ENCODE results near the gene HRAS. TPM values are rescaled to one million over a fixed set of nuclear protein-coding genes. Genes with fewer than 3 reads are reported as not detected.

The HRAS gene
- total RNA-seq: 10 to 100 TPM; 33.6 to 83.5 TPM

- Mint-ChIP-seq H3K27ac (peak within 1 kb of the TSS; percentile 75 to 81), H3K9me3 (no peaks in the 10 kb centered on the region), H3K4me3 (peak within 1 kb of the TSS; percentile 91), H3K4me1 (ENCODE audit: low read depth in 2 of 2) (peaks cover 5 to 10% of the 10 kb centered on the region in 2 donors), H3K36me3 (no peaks in the 10 kb centered on the region), H3K27me3 (no peaks in the 10 kb centered on the region)
- peak; percentile 93 to 96 for ATAC-seq
- DNase-seq (ENCODE audit: low spot score): peak; percentile 98
Observed at GRCh38 chr11:535519-536454, at the start of gene HRAS. Gene HRAS (minus strand): TSS chr11:535576.

GRCh38 chr11:584287-584686 lies 48.9 kb upstream of the HRAS start:
- Mint-ChIP-seq H3K9me3 (no peaks in the 10 kb centered on the region), H3K4me1 (ENCODE audit: low read depth in 2 of 2) (peaks cover 36 to 42% of the 10 kb centered on the region in 2 donors), H3K36me3 (peaks cover 5% of the 10 kb centered on the region), H3K4me3 (no peak overlapping the region), H3K27me3 (no peaks in the 10 kb centered on the region), H3K27ac (no peak overlapping the region)
- DNase-seq (ENCODE audit: low spot score) (no peak), ATAC-seq (no peak)

GRCh38 chr11:581752-582151 lies 46.4 kb upstream of the HRAS start:
- Mint-ChIP-seq H3K36me3 (no peaks in the 10 kb centered on the region), H3K27ac (peak overlapping the region in 1 of 2 donors; percentile 52), H3K4me3 (no peak overlapping the region), H3K27me3 (no peaks in the 10 kb centered on the region), H3K9me3 (no peaks in the 10 kb centered on the region), H3K4me1 (ENCODE audit: low read depth in 2 of 2) (peaks cover 38 to 43% of the 10 kb centered on the region in 2 donors)
- no peak for ATAC-seq
- no peak for DNase-seq (ENCODE audit: low spot score)

- Mint-ChIP-seq H3K27ac (peak overlapping the region in 1 of 2 donors; percentile 52), H3K4me1 (ENCODE audit: low read depth in 2 of 2) (peaks cover 36 to 41% of the 10 kb centered on the region in 2 donors), H3K4me3 (peak overlapping the region; percentile 43), H3K36me3 (no peaks in the 10 kb centered on the region), H3K27me3 (no peaks in the 10 kb centered on the region), H3K9me3 (no peaks in the 10 kb centered on the region)
- ATAC-seq: no peak
- DNase-seq (ENCODE audit: low spot score): no peak
Observed at GRCh38 chr11:581342-581741, 46.0 kb upstream of the HRAS start.

- Mint-ChIP-seq H3K27ac (no peak overlapping the region), H3K4me3 (no peak overlapping the region), H3K36me3 (no peaks in the 10 kb centered on the region), H3K4me1 (ENCODE audit: low read depth in 2 of 2) (peaks cover 33 to 40% of the 10 kb centered on the region in 2 donors), H3K9me3 (no peaks in the 10 kb centered on the region), H3K27me3 (peaks cover 2% of the 10 kb centered on the region in 2 donors)
- no peak for ATAC-seq
- no peak for DNase-seq (ENCODE audit: low spot score)
Observed at GRCh38 chr11:579830-580601, 44.6 kb upstream of the HRAS start.

- H3K9me3 Mint-ChIP-seq: no peaks in the 10 kb centered on the region
- H3K27me3 Mint-ChIP-seq: peaks cover 11% of the 10 kb centered on the region in 2 donors
- peak overlapping the region; percentile 88 for H3K4me3 Mint-ChIP-seq
- ATAC-seq: no peak
- H3K27ac Mint-ChIP-seq: peak overlapping the region in 1 of 2 donors; percentile 19
- no peaks in the 10 kb centered on the region for H3K36me3 Mint-ChIP-seq
- DNase-seq (ENCODE audit: low spot score): no peak
- H3K4me1 Mint-ChIP-seq (ENCODE audit: low read depth in 2 of 2): peaks cover 33 to 44% of the 10 kb centered on the region in 2 donors
Observed at GRCh38 chr11:578276-579035, 43.1 kb upstream of the HRAS start.

GRCh38 chr11:577611-577894 lies 42.2 kb upstream of the HRAS start:
- H3K4me1 Mint-ChIP-seq (ENCODE audit: low read depth in 2 of 2): peaks cover 33 to 44% of the 10 kb centered on the region in 2 donors
- ATAC-seq (no peak), DNase-seq (ENCODE audit: low spot score) (no peak)
- H3K9me3 Mint-ChIP-seq: no peaks in the 10 kb centered on the region
- H3K27ac Mint-ChIP-seq: peak overlapping the region; percentile 74 to 84
- H3K27me3 Mint-ChIP-seq: peaks cover 11% of the 10 kb centered on the region in 2 donors
- no peaks in the 10 kb centered on the region for H3K36me3 Mint-ChIP-seq
- peak overlapping the region; percentile 88 for H3K4me3 Mint-ChIP-seq

GRCh38 chr11:576811-577610 lies 41.6 kb upstream of the HRAS start:
- Mint-ChIP-seq H3K4me3 (peak overlapping the region; percentile 88), H3K4me1 (ENCODE audit: low read depth in 2 of 2) (peaks cover 33 to 44% of the 10 kb centered on the region in 2 donors), H3K9me3 (no peaks in the 10 kb centered on the region), H3K27ac (peak overlapping the region; percentile 74 to 84), H3K36me3 (no peaks in the 10 kb centered on the region), H3K27me3 (peaks cover 11% of the 10 kb centered on the region in 2 donors)
- DNase-seq (ENCODE audit: low spot score) (no peak), ATAC-seq (no peak)

GRCh38 chr11:575996-576768 lies 40.8 kb upstream of the HRAS start, which contains the start of gene PHRF1:
Gene PHRF1 (plus strand): TSS chr11:576470. CDS start chr11:581513, 5,043 bp downstream.
- Mint-ChIP-seq H3K27ac (peak within 1 kb of the TSS; percentile 98), H3K9me3 (no peaks in the 10 kb centered on the region), H3K4me3 (peak within 1 kb of the TSS; percentile 93), H3K27me3 (peaks cover 11% of the 10 kb centered on the region in 2 donors), H3K4me1 (ENCODE audit: low read depth in 2 of 2) (peaks cover 25 to 36% of the 10 kb centered on the region in 2 donors), H3K36me3 (no peaks in the 10 kb centered on the region)
- ATAC-seq (peak; percentile 93 to 95), DNase-seq (ENCODE audit: low spot score) (peak; percentile 97)

- H3K27me3 Mint-ChIP-seq: peaks cover 11% of the 10 kb centered on the region in 2 donors
- H3K4me3 Mint-ChIP-seq: peak overlapping the region; percentile 70
- H3K9me3 Mint-ChIP-seq: no peaks in the 10 kb centered on the region
- H3K36me3 Mint-ChIP-seq: no peaks in the 10 kb centered on the region
- DNase-seq (ENCODE audit: low spot score) (no peak), ATAC-seq (no peak)
- H3K27ac Mint-ChIP-seq: peak overlapping the region in 1 of 2 donors; percentile 98
- H3K4me1 Mint-ChIP-seq (ENCODE audit: low read depth in 2 of 2): peaks cover 22 to 31% of the 10 kb centered on the region in 2 donors
Observed at GRCh38 chr11:575313-575995, 40.1 kb upstream of the HRAS start.

GRCh38 chr11:574632-575312 lies 39.4 kb upstream of the HRAS start:
- Mint-ChIP-seq H3K27me3 (peaks cover 11% of the 10 kb centered on the region in 2 donors), H3K9me3 (no peaks in the 10 kb centered on the region), H3K4me1 (ENCODE audit: low read depth in 2 of 2) (peaks cover 18 to 27% of the 10 kb centered on the region in 2 donors), H3K36me3 (no peaks in the 10 kb centered on the region), H3K27ac (peak overlapping the region in 1 of 2 donors; percentile 15), H3K4me3 (peak overlapping the region; percentile 70)
- no peak for DNase-seq (ENCODE audit: low spot score)
- no peak for ATAC-seq

All from natural killer cell treated with Interleukin-12 subunit alpha and Interleukin-12 subunit beta and Interleukin-15 and Interleukin-18, amount 100 ng/mL, for 72 hours (primary cell).